Naive thymus-derived CD4-positive, alpha-beta T cell (primary cell): ENCODE results near the gene UMODL1. TPM values are rescaled to one million over a fixed set of nuclear protein-coding genes. Genes with fewer than 3 reads are reported as not detected.

Experiments used
- ATAC-seq: fragments of 150-1000 bp; cut with Tn5 transposase; 2 replicates; pipeline ENCODE4 v1.10.0; 2021; ENCODE audit warnings: mild to moderate bottlenecking, moderate library complexity
- CTCF ChIA-PET: fragments of 350-600 bp; sonication (Branson Sonifier 250); formaldehyde crosslinking; loops from one replicate; lab custom pipeline; 2021; ENCODE audit warnings: antibody characterized with exemption; lab: Charles Lee
- POLR2A ChIA-PET: fragments of 350-600 bp; sonication (Branson Sonifier 250); formaldehyde crosslinking; loops from one replicate; lab custom pipeline; 2021; ENCODE audit warnings: antibody characterized with exemption, inconsistent platforms; lab: Charles Lee
- DNase-seq, 9 donors: peaks; one replicate each; pipeline versions ENCODE4 v3.0.0 to v3.0.0-alpha.2; 2020 to 2022; ENCODE audit warnings: mixed read lengths in 1 of 9
- H3K27ac ChIP-seq: one replicate; pipeline ENCODE4 v1.7.0; 2013; ENCODE audit warnings: mild to moderate bottlenecking, low read depth, low read length, moderate library complexity
- H3K27me3 ChIP-seq, 2 donors: one replicate each; pipeline ENCODE4 v1.7.0; 2013; ENCODE audit warnings: low read length in 2 of 2, mild to moderate bottlenecking in 2 of 2, moderate library complexity in 2 of 2; ENCODE audit not compliant: control insufficient read depth in 2 of 2, insufficient read depth in 2 of 2
- H3K36me3 ChIP-seq, 3 experiments: 1 replicate in 2 of 3; 2 replicates in 1 of 3; pipeline ENCODE4 v1.7.0; 2013; ENCODE audit warnings: low read length in 3 of 3, mild to moderate bottlenecking in 3 of 3, moderate library complexity in 1 of 3; ENCODE audit not compliant: insufficient read depth in 3 of 3, control insufficient read depth in 2 of 3
- H3K4me1 ChIP-seq, 2 donors: one replicate each; pipeline ENCODE4 v1.7.0; 2013; ENCODE audit warnings: low read length in 2 of 2, mild to moderate bottlenecking in 2 of 2, moderate library complexity in 1 of 2; ENCODE audit not compliant: control insufficient read depth in 2 of 2, insufficient read depth in 2 of 2
- H3K4me3 ChIP-seq: 2 replicates; pipeline ENCODE4 v1.7.0; 2013; ENCODE audit warnings: mild to moderate bottlenecking, low read length
- H3K9me3 ChIP-seq, 3 experiments: 1 replicate in 2 of 3; 2 replicates in 1 of 3; pipeline ENCODE4 v1.7.0; 2013; ENCODE audit warnings: low read length in 3 of 3; ENCODE audit not compliant: control insufficient read depth in 2 of 3
- H3K27ac Mint-ChIP-seq, 9 donors: one replicate each; pipeline ENCODE4 v1.8.0; 2020 to 2022; ENCODE audit warnings: mixed read lengths in 9 of 9, mild to moderate bottlenecking in 8 of 9, moderate library complexity in 5 of 9, inconsistent platforms in 2 of 9
- H3K27me3 Mint-ChIP-seq, 5 donors: one replicate each; pipeline ENCODE4 v1.8.0; 2021 to 2022; ENCODE audit warnings: mixed read lengths in 5 of 5, mild to moderate bottlenecking in 1 of 5
- H3K36me3 Mint-ChIP-seq, 5 donors: one replicate each; pipeline ENCODE4 v1.8.0; 2020 to 2022; ENCODE audit warnings: mixed read lengths in 5 of 5, mild to moderate bottlenecking in 3 of 5, inconsistent platforms in 1 of 5
- H3K4me1 Mint-ChIP-seq, 7 donors: one replicate each; pipeline ENCODE4 v1.8.0; 2020 to 2022; ENCODE audit warnings: mixed read lengths in 7 of 7, mild to moderate bottlenecking in 3 of 7, inconsistent platforms in 1 of 7
- H3K4me3 Mint-ChIP-seq, 10 donors: one replicate each; pipeline ENCODE4 v1.8.0; 2020 to 2022; ENCODE audit warnings: mild to moderate bottlenecking in 10 of 10, mixed read lengths in 10 of 10, moderate library complexity in 6 of 10, inconsistent platforms in 2 of 10
- H3K9me3 Mint-ChIP-seq, 11 donors: one replicate each; pipeline ENCODE4 v1.8.0; 2020 to 2022; ENCODE audit warnings: mixed read lengths in 11 of 11, mild to moderate bottlenecking in 4 of 11, inconsistent platforms in 1 of 11, moderate library complexity in 1 of 11
- intact Hi-C, 2 donors: fragments of 100-400 bp; cut with micrococcal nuclease; formaldehyde crosslinking; loops; one replicate each; pipeline ENCODE4 v1.15.1; 2023
- polyA plus RNA-seq, 2 donors: library from polyadenylated mRNA; unstranded; fragments of 300-500 nt; fragmentation: Illumina TruSeq; gene quantifications; one replicate each; pipeline ENCODE4 v1.2.3, GENCODE V29; 2021
- total RNA-seq, 6 experiments: library from RNA in 5 of 6; stranded (reverse) in 5 of 6; gene quantifications; 1 replicate in 5 of 6; 2 replicates in 1 of 6; pipeline ENCODE4 v1.2.3 and lab custom pipeline; 2021 to 2026

Gene UMODL1
- total and polyA plus RNA-seq, 7 experiments from 2014 or later, result 0.11 to 1.7 (median 0.66) TPM; not detected in 1

DNA sequence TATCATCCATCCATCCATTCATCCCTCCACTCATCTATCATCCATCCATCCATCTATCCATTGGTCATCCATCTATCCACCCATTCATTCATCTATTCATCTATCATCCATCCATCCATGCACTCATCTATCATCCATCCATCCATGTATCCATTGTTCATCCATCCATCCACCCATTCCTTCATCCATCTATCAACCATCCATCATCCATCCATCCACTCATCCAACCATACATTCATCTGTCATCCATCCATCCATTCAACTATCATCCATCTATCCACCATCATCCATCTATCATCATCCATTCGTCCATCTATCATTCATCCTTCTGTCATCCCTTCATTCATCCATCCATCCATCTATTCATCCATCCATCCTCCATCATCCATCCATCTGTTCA is 61.1 kb downstream of the UMODL1 start:
- no peaks in the 10 kb centered on the region for H3K9me3 Mint-ChIP-seq
- no peak overlapping the region for H3K27ac ChIP-seq
- H3K4me1 ChIP-seq, result no peaks in the 10 kb centered on the region
- H3K27me3 Mint-ChIP-seq, result peaks cover 0 to 3% (median 0%) of the 10 kb centered on the region in 5 donors
- H3K27ac Mint-ChIP-seq, result no peak overlapping the region
- no peak for DNase-seq
- no peaks in the 10 kb centered on the region for H3K36me3 Mint-ChIP-seq
- intact Hi-C loops, result no loop called here
- no peak overlapping the region for H3K4me3 ChIP-seq
- H3K4me1 Mint-ChIP-seq, result peaks cover 0 to 3% (median 0%) of the 10 kb centered on the region in 7 donors
- H3K4me3 Mint-ChIP-seq, result no peak overlapping the region
- no peak for ATAC-seq
- ChIA-PET POLR2A (no interaction called here), CTCF (no interaction called here)
- no peaks in the 10 kb centered on the region for H3K9me3 ChIP-seq
- no peaks in the 10 kb centered on the region for H3K36me3 ChIP-seq
- H3K27me3 ChIP-seq, result no peaks in the 10 kb centered on the region

DNA sequence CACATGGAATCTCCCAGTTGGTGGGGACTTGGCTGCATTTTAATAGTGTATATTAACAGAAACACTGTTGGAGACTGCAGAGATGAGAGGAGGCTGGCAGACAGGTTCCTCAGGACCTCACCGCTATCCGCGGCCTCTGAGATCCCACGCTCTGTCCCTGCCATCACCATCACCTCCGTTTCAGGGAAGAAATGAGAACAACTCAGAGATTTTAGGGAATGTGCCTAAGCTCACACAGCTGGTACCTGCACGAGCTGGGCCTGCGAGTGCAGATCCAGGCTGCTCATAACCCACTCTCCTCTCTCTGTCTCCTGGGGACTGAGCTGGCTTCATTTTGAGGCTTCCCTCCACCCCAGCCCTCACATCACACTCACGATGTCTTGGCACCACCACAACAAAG is 62.0 kb downstream of the UMODL1 start:
- Mint-ChIP-seq H3K4me3 (no peak overlapping the region), H3K36me3 (no peaks in the 10 kb centered on the region), H3K4me1 (peaks cover 0 to 8% (median 3%) of the 10 kb centered on the region in 7 donors), H3K27ac (no peak overlapping the region), H3K27me3 (peaks cover 0 to 3% (median 0%) of the 10 kb centered on the region in 5 donors), H3K9me3 (no peaks in the 10 kb centered on the region)
- POLR2A ChIA-PET, result no interaction called here
- no peaks in the 10 kb centered on the region for H3K9me3 ChIP-seq
- H3K4me3 ChIP-seq, result no peak overlapping the region
- no peak for DNase-seq
- no peaks in the 10 kb centered on the region for H3K36me3 ChIP-seq
- CTCF ChIA-PET, result no interaction called here
- no peak for ATAC-seq
- H3K27ac ChIP-seq, result no peak overlapping the region
- H3K27me3 ChIP-seq, result no peaks in the 10 kb centered on the region
- intact Hi-C loops, result no loop called here
- no peaks in the 10 kb centered on the region for H3K4me1 ChIP-seq

GRCh38 chr21:42135386-42136052 is 64.4 kb downstream of the UMODL1 start:
- H3K4me1 Mint-ChIP-seq, result peaks cover 0 to 8% (median 0%) of the 10 kb centered on the region in 7 donors
- H3K36me3 Mint-ChIP-seq, result no peaks in the 10 kb centered on the region
- H3K9me3 ChIP-seq, result no peaks in the 10 kb centered on the region
- no peak overlapping the region for H3K4me3 Mint-ChIP-seq
- ATAC-seq (no peak), DNase-seq (no peak)
- H3K4me1 ChIP-seq, result no peaks in the 10 kb centered on the region
- H3K27me3 Mint-ChIP-seq, result peaks cover 0 to 3% (median 0%) of the 10 kb centered on the region in 5 donors
- H3K27ac ChIP-seq, result no peak overlapping the region
- no peak overlapping the region for H3K27ac Mint-ChIP-seq
- no peaks in the 10 kb centered on the region for H3K9me3 Mint-ChIP-seq
- intact Hi-C loops, result no loop called here
- H3K27me3 ChIP-seq, result no peaks in the 10 kb centered on the region
- CTCF ChIA-PET, result no interaction called here
- H3K4me3 ChIP-seq, result no peak overlapping the region
- POLR2A ChIA-PET, result no interaction called here
- H3K36me3 ChIP-seq, result no peaks in the 10 kb centered on the region

- DNase-seq, result no peak
Measured at GRCh38 chr21:42137191-42137904, 66.2 kb downstream of the UMODL1 start.

DNA sequence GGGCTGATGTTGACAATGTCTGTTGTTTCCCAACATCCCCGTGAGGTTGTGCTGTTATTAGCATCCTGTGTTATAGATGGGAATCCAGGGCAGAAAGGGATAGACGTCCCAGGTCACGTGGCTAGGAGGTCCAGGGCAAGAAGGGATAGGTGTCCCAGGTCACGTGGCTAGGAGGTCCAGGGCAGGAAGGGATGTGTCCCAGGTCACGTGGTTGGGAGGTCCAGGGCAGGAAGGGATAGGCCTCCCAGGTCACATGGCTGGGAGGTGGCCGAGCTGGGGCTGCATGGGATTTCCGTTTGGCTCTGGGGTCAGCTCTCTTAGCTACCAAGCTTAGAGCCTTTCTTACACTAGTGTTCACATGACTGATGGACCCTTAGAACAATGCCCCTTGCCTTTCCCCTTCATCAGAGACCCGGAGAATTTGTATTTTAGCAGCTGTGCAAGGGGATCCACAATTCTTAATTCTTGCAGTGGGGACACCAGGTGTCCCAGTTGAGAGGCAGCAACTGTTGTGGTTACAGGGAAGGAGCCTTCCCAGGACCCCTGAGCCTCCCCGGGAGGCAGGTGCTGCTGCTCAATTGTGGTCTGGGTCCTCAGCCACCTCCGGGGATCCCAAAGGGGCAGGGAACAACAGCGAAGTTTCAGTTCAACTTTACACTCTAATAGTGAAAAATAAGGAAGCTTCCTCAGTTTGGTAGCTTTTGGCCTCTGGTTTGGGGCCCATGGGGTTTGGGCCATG is 69.2 kb downstream of the UMODL1 start:
- Histone ChIP-seq H3K4me3 (no peak overlapping the region), H3K27me3 (no peaks in the 10 kb centered on the region), H3K4me1 (no peaks in the 10 kb centered on the region), H3K9me3 (no peaks in the 10 kb centered on the region), H3K36me3 (no peaks in the 10 kb centered on the region), H3K27ac (no peak overlapping the region)
- H3K4me3 Mint-ChIP-seq, result no peak overlapping the region
- no peak overlapping the region for H3K27ac Mint-ChIP-seq
- no peaks in the 10 kb centered on the region for H3K9me3 Mint-ChIP-seq
- peaks cover 0 to 11% (median 2%) of the 10 kb centered on the region in 7 donors for H3K4me1 Mint-ChIP-seq
- ATAC-seq, result no peak
- H3K27me3 Mint-ChIP-seq, result peaks cover 0 to 4% (median 0%) of the 10 kb centered on the region in 5 donors
- H3K36me3 Mint-ChIP-seq, result no peaks in the 10 kb centered on the region
- intact Hi-C loops, result no loop called here
- ChIA-PET CTCF (interaction anchor here (0.6 to 1.4 kb wide), 3 partner anchors 32 to 218 kb away, joined by 3 to 7 read pairs (median 3); no protein-coding TSS in a partner anchor), POLR2A (no interaction called here)
- DNase-seq, result no peak

More at GRCh38 chr21:42137191-42137904, 66.2 kb downstream of the UMODL1 start:
- Mint-ChIP-seq H3K27ac (peak overlapping the region in 1 of 9 donors; percentile 46), H3K4me1 (peaks cover 0 to 8% (median 0%) of the 10 kb centered on the region in 7 donors), H3K27me3 (peaks cover 0 to 3% (median 0%) of the 10 kb centered on the region in 5 donors), H3K36me3 (no peaks in the 10 kb centered on the region), H3K9me3 (no peaks in the 10 kb centered on the region), H3K4me3 (no peak overlapping the region)
- intact Hi-C loops, result no loop called here
- no peak overlapping the region for H3K27ac ChIP-seq
- no peak for ATAC-seq
- H3K4me1 ChIP-seq, result no peaks in the 10 kb centered on the region
- ChIA-PET POLR2A (no interaction called here), CTCF (no interaction called here)
- H3K36me3 ChIP-seq, result no peaks in the 10 kb centered on the region
- no peak overlapping the region for H3K4me3 ChIP-seq
- H3K27me3 ChIP-seq, result no peaks in the 10 kb centered on the region
- H3K9me3 ChIP-seq, result no peaks in the 10 kb centered on the region

- CTCF ChIA-PET, result no interaction called here
Measured at GRCh38 chr21:42141643-42142042, 70.5 kb downstream of the UMODL1 start.

More at GRCh38 chr21:42141643-42142042, 70.5 kb downstream of the UMODL1 start:
- Histone ChIP-seq H3K27ac (no peak overlapping the region), H3K4me1 (peaks cover 3 to 5% of the 10 kb centered on the region in 2 donors), H3K27me3 (no peaks in the 10 kb centered on the region), H3K36me3 (no peaks in the 10 kb centered on the region), H3K9me3 (no peaks in the 10 kb centered on the region), H3K4me3 (no peak overlapping the region)
- Mint-ChIP-seq H3K36me3 (no peaks in the 10 kb centered on the region), H3K27ac (peak overlapping the region in 1 of 9 donors; percentile 14), H3K9me3 (no peaks in the 10 kb centered on the region), H3K27me3 (peaks cover 0 to 4% (median 0%) of the 10 kb centered on the region in 5 donors), H3K4me3 (no peak overlapping the region), H3K4me1 (peaks cover 5 to 17% (median 9%) of the 10 kb centered on the region in 7 donors)
- POLR2A ChIA-PET, result no interaction called here
- DNase-seq (no peak), ATAC-seq (no peak)
- intact Hi-C loops, result no loop called here
